Endothelial cell of umbilical vein (primary cell): ENCODE data around the gene EFCAB5. TPM values are rescaled to one million over a fixed set of nuclear protein-coding genes. Genes with fewer than 3 reads are reported as not detected.

Experiments used
- BruUV-seq: library from RNA; stranded (reverse); fragments of 400-500 nt; replicated peaks from 2 replicates; lab custom pipeline; 2021; lab: Mats Ljungman, UMichigan
- CTCF ChIA-PET: fragments of 300-600, 350-600 bp; sonication (Branson Sonifier 250); formaldehyde crosslinking; loops from one replicate; lab custom pipeline; 2021; ENCODE audit warnings: antibody characterized with exemption, inconsistent platforms; lab: Charles Lee
- POLR2A ChIA-PET: fragments of 300-600, 350-600 bp; sonication (Branson Sonifier 250); formaldehyde crosslinking; loops from one replicate; lab custom pipeline; 2021; ENCODE audit warnings: antibody characterized with exemption, inconsistent platforms; lab: Charles Lee
- DNase-seq: peaks from one replicate; pipeline ENCODE4 v3.0.0-alpha.2; 2011; ENCODE audit warnings: low read depth, low spot score
- FAIRE-seq: peaks from 2 replicates; lab custom pipeline; 2011; peaks lifted over from hg19 to GRCh38; lab: Jason Lieb, UNC
- H2AFZ ChIP-seq: 2 replicates; pipeline ENCODE4 v1.6.0; 2012; ENCODE audit warnings: low read depth, low read length, control low read depth, inconsistent platforms
- H3K27ac ChIP-seq: 2 replicates; pipeline ENCODE4 v1.5.1; 2011; ENCODE audit warnings: low read depth, mild to moderate bottlenecking, control low read depth, low read length, moderate library complexity; ENCODE audit not compliant: insufficient read depth
- H3K27me3 ChIP-seq, 2 experiments: 2 replicates each; pipeline versions ENCODE4 v1.6.0 to v1.6.1; 2011; ENCODE audit warnings: low read length in 2 of 2, mixed read lengths in 1 of 2; ENCODE audit not compliant: control insufficient read depth in 2 of 2, insufficient read depth in 2 of 2
- H3K36me3 ChIP-seq, 2 experiments: 2 replicates in 1 of 2; 3 replicates in 1 of 2; pipeline ENCODE4 v1.5.1; 2011; ENCODE audit warnings: low read length in 2 of 2, mild to moderate bottlenecking in 1 of 2, moderate library complexity in 1 of 2; ENCODE audit not compliant: control insufficient read depth in 2 of 2, insufficient read depth in 2 of 2; ENCODE audit errors: extremely low read depth in 1 of 2
- H3K4me1 ChIP-seq: 3 replicates; pipeline ENCODE4 v1.5.1; 2011; ENCODE audit warnings: mild to moderate bottlenecking, low read length; ENCODE audit not compliant: control insufficient read depth, insufficient read depth; ENCODE audit errors: extremely low read depth
- H3K4me2 ChIP-seq: 2 replicates; pipeline ENCODE4 v1.6.1; 2011; ENCODE audit warnings: low read length, control low read depth, mixed read lengths; ENCODE audit not compliant: insufficient read depth
- H3K4me3 ChIP-seq, 3 experiments: fragments of 200-600 bp in 1 of 3; sonication (generic), shearing (Covaris generic) in 1 of 3; replicated peaks in 1 of 3; 2 replicates each; pipeline ENCODE4 v1.5.1; 2011 to 2016; ENCODE audit warnings: control low read depth in 3 of 3, low read length in 3 of 3, mild to moderate bottlenecking in 2 of 3, inconsistent platforms in 1 of 3, low read depth in 1 of 3, moderate library complexity in 1 of 3; ENCODE audit not compliant: insufficient read depth in 1 of 3
- H3K79me2 ChIP-seq: 2 replicates; pipeline ENCODE4 v1.6.0; 2012; ENCODE audit warnings: low read length, inconsistent platforms; ENCODE audit not compliant: control insufficient read depth, insufficient read depth
- H3K9ac ChIP-seq: replicated peaks from 2 replicates; pipeline ENCODE3; 2011; ENCODE audit warnings: low read length, control low read depth; ENCODE audit not compliant: insufficient read depth; ENCODE audit errors: extremely low read depth
- H3K9me1 ChIP-seq: replicated peaks from 3 replicates; pipeline ENCODE4 v1.6.0; 2011; ENCODE audit warnings: mild to moderate bottlenecking, low read length; ENCODE audit not compliant: control insufficient read depth, insufficient read depth; ENCODE audit errors: extremely low read depth
- H3K9me3 ChIP-seq: replicated peaks from 2 replicates; pipeline ENCODE4 v1.5.1; 2012; ENCODE audit warnings: low read length, inconsistent platforms; ENCODE audit not compliant: control insufficient read depth, insufficient read depth
- H4K20me1 ChIP-seq: replicated peaks from 2 replicates; pipeline ENCODE3; 2011; ENCODE audit warnings: mild to moderate bottlenecking, low read length; ENCODE audit not compliant: control insufficient read depth, insufficient read depth; ENCODE audit errors: extremely low read depth
- EZH2 ChIP-seq: IDR thresholded peaks from 2 replicates; pipeline ENCODE4 v1.6.1; 2012; ENCODE audit warnings: borderline replicate concordance, low read depth, mild to moderate bottlenecking, moderate library complexity, low read length, inconsistent platforms; ENCODE audit not compliant: severe bottlenecking
- FOS ChIP-seq: IDR thresholded peaks from 2 replicates; pipeline ENCODE4 v1.6.1; 2011; ENCODE audit warnings: mild to moderate bottlenecking, low read length, moderate library complexity, borderline replicate concordance; ENCODE audit not compliant: insufficient read depth
- GATA2 ChIP-seq: IDR thresholded peaks from 2 replicates; pipeline ENCODE4 v1.7.0; 2011; ENCODE audit warnings: low read depth, mild to moderate bottlenecking, moderate library complexity, mixed read lengths, low read length; ENCODE audit not compliant: insufficient read length, insufficient read depth
- JUN ChIP-seq: IDR thresholded peaks from 2 replicates; pipeline ENCODE4 v1.6.1; 2011; ENCODE audit warnings: borderline replicate concordance, low read depth; ENCODE audit not compliant: insufficient read length, insufficient read depth
- MYC ChIP-seq: IDR thresholded peaks from one replicate; pipeline ENCODE4 v1.6.1; 2011; ENCODE audit warnings: mild to moderate bottlenecking, low read depth, low read length
- POLR2A ChIP-seq: IDR thresholded peaks from 2 replicates; pipeline ENCODE4 v1.6.1; 2012; ENCODE audit warnings: low read depth, mild to moderate bottlenecking, control low read depth, low read length
- POLR2AphosphoS5 ChIP-seq: IDR thresholded peaks from 2 replicates; pipeline ENCODE4 v1.6.1; 2012; ENCODE audit warnings: low read depth, mild to moderate bottlenecking, control low read depth, low read length, moderate library complexity; ENCODE audit not compliant: insufficient read depth
- dilution Hi-C: fragments of 300-500 bp; cut with MboI; formaldehyde crosslinking; loops from one replicate; pipeline ENCODE4 v1.15.0; 2019; ENCODE audit warnings: low sequenced_read_pairs; ENCODE audit not compliant: extremely low pct_ligation_motif_present
- intact Hi-C: fragments of 100-400 bp; cut with micrococcal nuclease; formaldehyde crosslinking; loops from one replicate; pipeline ENCODE4 v1.10.0; 2022
- polyA plus RNA-seq, 4 experiments: library from polyadenylated mRNA; depleted of rRNA in 3 of 4; stranded (reverse) in 3 of 4; unstranded in 1 of 4; fragments of >200 nt; gene quantifications; 2 replicates each; pipeline versions ENCODE4 v1.2.1 to v1.2.3, GENCODE V29; 2011 to 2012; ENCODE audit warnings: missing spikeins in 1 of 4
- total RNA-seq: library from RNA; stranded (reverse); gene quantifications from 2 replicates; pipeline ENCODE4 v1.2.3, GENCODE V29; 2021
- TF ChIP-seq, protein P1 (sequence below), 2 donors: IDR thresholded peaks; 1 replicate in 1 of 2; 2 replicates in 1 of 2; pipeline ENCODE4 v1.5.1; 2011; ENCODE audit warnings: low read length in 2 of 2, mild to moderate bottlenecking in 2 of 2, moderate library complexity in 2 of 2, control low read depth in 1 of 2, inconsistent platforms in 1 of 2, low read depth in 1 of 2; ENCODE audit not compliant: insufficient read depth in 1 of 2; ENCODE audit errors: extremely low read depth in 1 of 2
- TF ChIP-seq, protein P2 (sequence below): IDR thresholded peaks from 2 replicates; pipeline ENCODE4 v1.6.1; 2011; ENCODE audit not compliant: insufficient read depth, insufficient read length

EFCAB5 gene
- total and polyA plus RNA-seq, 2 donors (not counting 3 experiments of a cell fraction or from before 2014, with no cell fraction given) = 0.04 to 0.40 TPM

DNA sequence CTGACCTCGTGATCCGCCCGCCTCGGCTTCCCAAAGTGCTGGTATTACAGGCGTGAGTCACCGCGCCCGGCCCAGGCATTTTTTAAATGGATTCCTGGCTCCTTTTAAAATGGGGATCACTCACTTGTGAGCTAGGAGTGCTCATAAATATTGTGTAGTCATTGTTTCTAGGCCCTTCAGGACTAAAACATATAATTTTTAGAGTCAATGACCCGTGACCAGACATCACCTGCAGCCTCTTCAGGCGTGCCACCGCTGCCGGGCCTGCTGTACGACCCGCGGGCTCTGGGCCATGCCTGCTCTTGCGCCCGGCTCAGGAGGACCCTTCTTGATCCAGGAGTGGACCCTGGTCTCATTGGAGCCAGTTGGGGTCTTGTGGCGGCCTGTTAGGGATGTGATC lies 30.8 kb downstream of the EFCAB5 start:
- no peaks in the 10 kb centered on the region for H3K27me3 ChIP-seq
- dilution Hi-C loops (no loop called here), intact Hi-C loops (no loop called here)
- H3K9me3 ChIP-seq = no peaks in the 10 kb centered on the region
- no peaks in the 10 kb centered on the region for H3K36me3 ChIP-seq
- no peaks in the 10 kb centered on the region for H4K20me1 ChIP-seq
- H3K4me1 ChIP-seq = no peaks in the 10 kb centered on the region
- H3K9me1 ChIP-seq = no peaks in the 10 kb centered on the region
- no TSS peak for BruUV-seq
- FAIRE-seq (no peak), DNase-seq (no peak)
- H3K9ac ChIP-seq = no peak overlapping the region
- no peak for TF ChIP-seq GATA2
- TF ChIP-seq, protein P1, sequence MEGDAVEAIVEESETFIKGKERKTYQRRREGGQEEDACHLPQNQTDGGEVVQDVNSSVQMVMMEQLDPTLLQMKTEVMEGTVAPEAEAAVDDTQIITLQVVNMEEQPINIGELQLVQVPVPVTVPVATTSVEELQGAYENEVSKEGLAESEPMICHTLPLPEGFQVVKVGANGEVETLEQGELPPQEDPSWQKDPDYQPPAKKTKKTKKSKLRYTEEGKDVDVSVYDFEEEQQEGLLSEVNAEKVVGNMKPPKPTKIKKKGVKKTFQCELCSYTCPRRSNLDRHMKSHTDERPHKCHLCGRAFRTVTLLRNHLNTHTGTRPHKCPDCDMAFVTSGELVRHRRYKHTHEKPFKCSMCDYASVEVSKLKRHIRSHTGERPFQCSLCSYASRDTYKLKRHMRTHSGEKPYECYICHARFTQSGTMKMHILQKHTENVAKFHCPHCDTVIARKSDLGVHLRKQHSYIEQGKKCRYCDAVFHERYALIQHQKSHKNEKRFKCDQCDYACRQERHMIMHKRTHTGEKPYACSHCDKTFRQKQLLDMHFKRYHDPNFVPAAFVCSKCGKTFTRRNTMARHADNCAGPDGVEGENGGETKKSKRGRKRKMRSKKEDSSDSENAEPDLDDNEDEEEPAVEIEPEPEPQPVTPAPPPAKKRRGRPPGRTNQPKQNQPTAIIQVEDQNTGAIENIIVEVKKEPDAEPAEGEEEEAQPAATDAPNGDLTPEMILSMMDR (IDR thresholded peaks at IDR 0.05; ENCODE audit: extremely low read depth in 1 of 2, insufficient read depth in 1 of 2, low read depth in 1 of 2, low read length in 2 of 2) = no peak
- POLR2A ChIA-PET = no interaction called here
- H3K79me2 ChIP-seq = no peaks in the 10 kb centered on the region
- no peak overlapping the region for H3K4me3 ChIP-seq
- CTCF ChIA-PET = interaction anchor here (0.9 kb wide), 1 partner anchor 33 kb away, joined by 3 read pairs; no protein-coding TSS in a partner anchor
- no peak overlapping the region for H2AFZ ChIP-seq
- no peak overlapping the region for H3K4me2 ChIP-seq
- H3K27ac ChIP-seq = no peak overlapping the region

DNA sequence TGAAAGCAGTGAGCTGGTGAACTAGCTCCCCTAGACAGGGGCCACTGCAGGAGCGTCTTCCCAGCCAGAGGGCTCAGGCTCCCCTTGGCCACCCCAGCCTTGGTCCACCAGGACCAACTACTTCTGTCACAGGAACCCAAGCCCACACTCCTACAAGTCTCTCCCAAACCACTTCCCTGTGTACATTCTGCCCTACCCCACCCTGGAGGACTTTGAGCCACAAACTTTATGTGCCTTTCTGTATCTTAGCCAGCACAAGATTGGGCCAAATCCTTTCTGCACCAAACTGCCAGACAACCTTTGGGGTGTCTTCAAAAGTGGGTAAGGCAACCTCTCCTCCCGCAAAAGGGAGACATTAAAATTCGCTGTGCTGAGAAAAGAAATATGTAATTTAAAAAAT lies 31.6 kb downstream of the EFCAB5 start:
- no peak overlapping the region for H3K4me2 ChIP-seq
- POLR2A ChIA-PET = no interaction called here
- CTCF ChIA-PET = interaction anchor here (0.9 to 1.4 kb wide), 2 partner anchors 34 to 48 kb away, joined by 3 to 4 read pairs; no protein-coding TSS in a partner anchor
- H2AFZ ChIP-seq = no peak overlapping the region
- H3K79me2 ChIP-seq = no peaks in the 10 kb centered on the region
- no peak overlapping the region for H3K27ac ChIP-seq
- H3K9ac ChIP-seq = no peak overlapping the region
- FAIRE-seq = no peak
- TF ChIP-seq, protein P1 (IDR thresholded peaks at IDR 0.05; ENCODE audit: extremely low read depth in 1 of 2, insufficient read depth in 1 of 2, low read depth in 1 of 2, low read length in 2 of 2) = no peak
- TF ChIP-seq GATA2 = no peak
- no peak for TF ChIP-seq MYC
- no peak for TF ChIP-seq JUN
- no peak for TF ChIP-seq POLR2AphosphoS5
- TF ChIP-seq, protein P2, sequence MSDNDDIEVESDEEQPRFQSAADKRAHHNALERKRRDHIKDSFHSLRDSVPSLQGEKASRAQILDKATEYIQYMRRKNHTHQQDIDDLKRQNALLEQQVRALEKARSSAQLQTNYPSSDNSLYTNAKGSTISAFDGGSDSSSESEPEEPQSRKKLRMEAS = no peak
- TF ChIP-seq POLR2A = no peak
- TF ChIP-seq FOS = no peak
- no peak for TF ChIP-seq EZH2
- BruUV-seq = no TSS peak
- no peaks in the 10 kb centered on the region for H3K36me3 ChIP-seq
- no peaks in the 10 kb centered on the region for H3K9me3 ChIP-seq
- dilution Hi-C loops (no loop called here), intact Hi-C loops (no loop called here)
- DNase-seq = no peak
- H3K9me1 ChIP-seq = no peaks in the 10 kb centered on the region
- no peak overlapping the region for H3K4me3 ChIP-seq
- H3K4me1 ChIP-seq = no peaks in the 10 kb centered on the region
- H4K20me1 ChIP-seq = no peaks in the 10 kb centered on the region
- no peaks in the 10 kb centered on the region for H3K27me3 ChIP-seq
